HCT116 (cell line): Measurements from ENCODE around the gene BTBD10. TPM values are rescaled to one million over a fixed set of nuclear protein-coding genes. Genes with fewer than 3 reads are reported as not detected.
"Not testable (repeated sequence)": the region's sequence is repeated elsewhere in the genome, so short reads cannot be mapped to it uniquely, and the experiment has no call there.

Source experiments
- ATAC-seq: fragments of 200-7000 bp; cut with Tn5 transposase; 2 replicates; pipeline ENCODE4 v1.9.1; 2020; ENCODE audit warnings: mild to moderate bottlenecking, moderate library complexity
- BruUV-seq: library from RNA; stranded (reverse); fragments of 400-500 nt; replicated peaks from 2 replicates; lab custom pipeline; 2021; lab: Mats Ljungman, UMichigan
- CTCF ChIA-PET: fragments of 300-600 bp; sonication (Branson Sonifier 250); formaldehyde crosslinking; loops from one replicate; lab custom pipeline; 2021; ENCODE audit warnings: antibody characterized with exemption; lab: Charles Lee
- POLR2A ChIA-PET: fragments of 300-600, 350-600 bp; sonication (Branson Sonifier 250); formaldehyde crosslinking; loops from one replicate; lab custom pipeline; 2021; ENCODE audit warnings: antibody characterized with exemption; lab: Charles Lee
- RAD21 ChIA-PET, 2 experiments: fragments of 300-600 bp; sonication (Branson Sonifier 250); formaldehyde crosslinking; loops; one replicate each; lab custom pipeline; 2023; ENCODE audit warnings: low total read pairs in 2 of 2; ENCODE audit not compliant: uncharacterized antibody in 2 of 2, unreplicated experiment in 2 of 2, low non-redundant PET in 1 of 2; lab: Charles Lee
- DNase-seq: peaks from one replicate; pipeline ENCODE4 v3.0.0-alpha.2; 2010; ENCODE audit warnings: low read depth, low spot score
- H2AFZ ChIP-seq: fragments of 200-600 bp; shearing (Covaris generic), sonication (generic); 2 replicates; pipeline ENCODE4 v1.6.1; 2017; ENCODE audit warnings: low read depth, mixed run types, mixed read lengths, antibody characterized with exemption, low read length; ENCODE audit not compliant: poor library complexity, severe bottlenecking
- H3K27ac ChIP-seq: 2 replicates; pipeline ENCODE4 v1.5.1; 2012; ENCODE audit warnings: low read depth, low read length
- H3K27me3 ChIP-seq: fragments of 200-600 bp; sonication (generic); 2 replicates; pipeline ENCODE4 v1.6.1; 2016; ENCODE audit warnings: mixed run types, low read length, mixed read lengths; ENCODE audit not compliant: insufficient read depth
- H3K36me3 ChIP-seq, 2 experiments: fragments of 200-500 bp in 1 of 2; fragments of 200-600 bp in 1 of 2; sonication (Bioruptor generic) in 1 of 2; sonication (generic) in 1 of 2; 2 replicates each; pipeline versions ENCODE4 v1.5.1 to v1.6.1; 2014 to 2016; ENCODE audit warnings: low read length in 2 of 2, inconsistent platforms in 1 of 2, mixed read lengths in 1 of 2, mixed run types in 1 of 2; ENCODE audit not compliant: insufficient read depth in 2 of 2, control insufficient read depth in 1 of 2
- H3K4me1 ChIP-seq, 2 experiments: fragments of 200-600 bp in 1 of 2; sonication (generic) in 1 of 2; 2 replicates each; pipeline versions ENCODE4 v1.5.1 to v1.6.1; 2012 to 2017; ENCODE audit warnings: low read length in 2 of 2, inconsistent platforms in 1 of 2, mild to moderate bottlenecking in 1 of 2, mixed read lengths in 1 of 2, mixed run types in 1 of 2, moderate library complexity in 1 of 2; ENCODE audit not compliant: insufficient read depth in 2 of 2, control insufficient read depth in 1 of 2
- H3K4me2 ChIP-seq: fragments of 200-600 bp; sonication (generic); 2 replicates; pipeline ENCODE4 v1.6.1; 2017; ENCODE audit warnings: mixed run types, low read length, mixed read lengths
- H3K4me3 ChIP-seq, 2 experiments: fragments of 200-600 bp in 1 of 2; sonication (generic) in 1 of 2; replicated peaks in 1 of 2; 2 replicates each; pipeline ENCODE4 v1.5.1; 2011 to 2016; ENCODE audit warnings: low read length in 2 of 2, control low read depth in 1 of 2, low read depth in 1 of 2, mild to moderate bottlenecking in 1 of 2, mixed read lengths in 1 of 2, mixed run types in 1 of 2
- H3K79me2 ChIP-seq: fragments of 200-600 bp; sonication (generic); 2 replicates; pipeline ENCODE4 v1.6.1; 2017; ENCODE audit warnings: mild to moderate bottlenecking, mixed run types, low read length, moderate library complexity, mixed read lengths; ENCODE audit not compliant: insufficient read depth
- H3K9ac ChIP-seq: fragments of 200-600 bp; sonication (generic); 2 replicates; pipeline ENCODE4 v1.6.1; 2016; ENCODE audit warnings: low read length, mixed read lengths
- H3K9me2 ChIP-seq: fragments of 200-600 bp; sonication (generic), shearing (Covaris generic); 2 replicates; pipeline ENCODE4 v1.6.1; 2017; ENCODE audit warnings: mixed run types, mild to moderate bottlenecking, moderate library complexity; ENCODE audit not compliant: insufficient read depth
- H3K9me3 ChIP-seq, 2 experiments: fragments of 200-500 bp in 1 of 2; fragments of 200-600 bp in 1 of 2; sonication (Bioruptor generic) in 1 of 2; sonication (generic) in 1 of 2; 2 replicates each; pipeline ENCODE4 v1.6.1; 2014 to 2017; ENCODE audit warnings: low read length in 2 of 2, mixed read lengths in 2 of 2, inconsistent platforms in 1 of 2, low read depth in 1 of 2, mild to moderate bottlenecking in 1 of 2, mixed run types in 1 of 2, moderate library complexity in 1 of 2; ENCODE audit not compliant: control insufficient read depth in 1 of 2, insufficient read depth in 1 of 2
- H4K20me1 ChIP-seq: fragments of 200-600 bp; sonication (generic), shearing (Covaris generic); 2 replicates; pipeline ENCODE4 v1.6.1; 2017; ENCODE audit warnings: mixed run types, mild to moderate bottlenecking, moderate library complexity; ENCODE audit not compliant: insufficient read depth
- EZH2 ChIP-seq: fragments of 200-600 bp; sonication (generic); IDR thresholded peaks from 2 replicates; pipeline ENCODE4 v1.6.1; 2017; ENCODE audit warnings: antibody characterized with exemption, mixed run types
- JUND ChIP-seq: IDR thresholded peaks from 2 replicates; pipeline ENCODE4 v1.6.1; 2012
- SRF ChIP-seq: IDR thresholded peaks from 2 replicates; pipeline ENCODE4 v1.6.1; 2012; ENCODE audit warnings: low read depth
- ZBTB33 ChIP-seq: IDR thresholded peaks from 2 replicates; pipeline ENCODE4 v1.6.1; 2011; ENCODE audit warnings: mild to moderate bottlenecking, low read length, moderate library complexity; ENCODE audit not compliant: insufficient replicate concordance; ENCODE audit errors: extremely low read depth
- intact Hi-C: fragments of 100-400 bp; cut with micrococcal nuclease; formaldehyde crosslinking; loops from 2 replicates; pipeline ENCODE4 v1.10.0; 2022
- total RNA-seq: library from RNA; stranded (reverse); gene quantifications from one replicate; pipeline ENCODE4 v1.2.1, GENCODE V29; 2021; ENCODE audit not compliant: unreplicated experiment

BTBD10 gene
- total RNA-seq, 1 experiment from 2014 or later = 17.0 TPM

GRCh38 chr11:13405220-13405619, 57.8 kb downstream of the BTBD10 start:
- no peaks in the 10 kb centered on the region for H3K9me3 ChIP-seq
- H3K9me2 ChIP-seq = peaks cover 3% of the 10 kb centered on the region; the same call in 1 of the 2 replicates
- no peaks in the 10 kb centered on the region; a peak in 1 of 4 replicates for H3K36me3 ChIP-seq
- RAD21 ChIA-PET = no interaction called here
- H3K4me1 ChIP-seq = no peaks in the 10 kb centered on the region
- DNase-seq = no peak
- no peaks in the 10 kb centered on the region for H3K27me3 ChIP-seq
- CTCF ChIA-PET = no interaction called here
- intact Hi-C loops = no loop called here
- H3K4me3 ChIP-seq = no peak overlapping the region
- POLR2A ChIA-PET = no interaction called here
- no peaks in the 10 kb centered on the region for H3K79me2 ChIP-seq
- BruUV-seq = no TSS peak
- ATAC-seq = no peak
- TF ChIP-seq JUND (no peak), SRF (no peak), EZH2 (no peak), ZBTB33 (no peak)
- no peaks in the 10 kb centered on the region for H4K20me1 ChIP-seq
- H3K27ac ChIP-seq = no peak overlapping the region
- no peak overlapping the region for H3K9ac ChIP-seq
- no peak overlapping the region for H2AFZ ChIP-seq
- H3K4me2 ChIP-seq = no peak overlapping the region

GRCh38 chr11:13398335-13398734, 64.7 kb downstream of the BTBD10 start:
- H3K27me3 ChIP-seq, H3K4me2 ChIP-seq, H3K9me3 ChIP-seq, DNase-seq, H3K4me3 ChIP-seq, H3K27ac ChIP-seq, H3K9ac ChIP-seq, RAD21 ChIA-PET, CTCF ChIA-PET, intact Hi-C loops, H3K4me1 ChIP-seq, H3K79me2 ChIP-seq, H3K36me3 ChIP-seq, H4K20me1 ChIP-seq, H2AFZ ChIP-seq, ATAC-seq, BruUV-seq, POLR2A ChIA-PET, H3K9me2 ChIP-seq: not testable (repeated sequence)
